HG02970 (cell line): ENCODE data around the gene UGT1A8.

Experiments
- ATAC-seq: cut with Tn5 transposase; IDR thresholded peaks from one replicate; pipeline ENCODE4 v1.9.1; 2021; ENCODE audit warnings: mild to moderate bottlenecking, moderate library complexity, moderate number of reproducible peaks; ENCODE audit not compliant: unreplicated experiment, low FRiP score

UGT1A8 gene

DNA sequence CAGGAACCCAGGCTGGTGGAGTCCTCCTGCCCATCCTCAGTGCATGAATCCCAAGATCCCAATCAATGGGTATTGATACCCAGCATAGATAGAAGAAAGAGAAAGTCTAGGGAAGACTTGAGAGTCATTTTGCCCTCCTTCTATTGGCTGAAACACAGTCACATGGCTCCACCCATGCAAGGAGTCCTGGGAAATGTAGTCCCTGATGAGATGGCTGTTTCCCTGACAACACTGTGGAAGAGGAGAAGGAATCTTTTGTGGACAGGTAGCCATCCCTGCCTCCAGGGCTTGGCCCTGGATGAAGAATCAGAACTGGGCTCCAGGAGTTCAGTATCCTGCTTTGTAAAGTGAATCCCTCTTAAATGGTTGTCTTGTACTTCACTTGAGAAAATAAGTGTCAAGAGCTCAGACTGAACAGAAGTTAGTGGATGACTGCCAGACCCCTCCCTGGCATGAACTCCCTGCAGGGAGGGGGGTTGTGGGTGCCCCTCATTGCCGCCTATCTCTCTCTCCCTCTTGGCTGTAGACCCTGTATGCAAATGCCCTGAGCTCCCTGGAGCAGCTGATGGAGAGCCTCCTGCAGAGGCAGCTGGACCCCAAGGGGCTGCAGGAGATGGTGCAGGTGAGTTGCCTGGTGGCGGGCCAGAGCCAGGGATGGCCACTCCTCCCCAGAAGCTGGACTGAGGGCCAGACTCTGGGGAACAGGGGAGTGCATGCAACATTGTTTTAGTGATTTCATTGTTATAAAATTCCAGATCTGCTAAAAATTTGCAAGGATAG, 196.8 kb downstream of the UGT1A8 start:
- no peak for ATAC-seq

DNA sequence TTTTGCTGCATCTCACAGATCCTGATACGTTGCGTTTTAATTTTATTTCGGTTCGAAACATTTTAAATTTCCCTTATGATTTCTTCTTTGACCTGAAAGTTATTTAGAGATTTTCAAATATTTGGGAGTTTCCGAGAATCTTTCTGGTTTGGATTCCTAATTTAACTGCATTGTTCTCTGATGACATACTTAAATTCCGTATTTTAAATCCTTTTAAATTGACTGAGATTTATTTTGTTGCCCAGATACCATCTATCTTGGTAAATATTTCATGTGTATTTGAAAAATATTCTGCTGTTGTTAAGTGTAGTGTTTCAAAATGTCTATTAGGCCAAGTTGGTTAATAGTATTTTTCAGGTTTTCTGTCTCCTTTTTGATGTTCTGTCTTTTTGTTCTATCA, 198.4 kb downstream of the UGT1A8 start:
- ATAC-seq, result no peak

DNA sequence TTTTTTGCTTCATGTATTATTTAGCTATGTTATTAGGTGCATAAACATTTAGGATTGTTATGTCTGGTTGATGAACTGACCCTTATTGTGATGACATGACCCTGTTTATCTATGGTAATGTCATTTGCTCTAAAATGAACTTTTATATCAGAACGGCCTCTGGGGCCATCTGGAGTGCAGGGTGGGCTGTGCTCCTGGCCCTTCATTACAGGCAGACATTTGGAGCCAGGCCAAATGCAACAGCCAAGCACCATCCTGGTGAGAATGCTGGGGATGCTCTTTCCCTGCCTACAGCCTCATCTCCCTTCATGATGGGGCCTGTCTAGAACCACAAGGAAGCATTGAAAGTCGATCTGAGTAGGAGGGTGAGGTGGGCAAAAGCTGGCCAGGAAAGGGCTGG, 198.9 kb downstream of the UGT1A8 start:
- no peak for ATAC-seq

DNA sequence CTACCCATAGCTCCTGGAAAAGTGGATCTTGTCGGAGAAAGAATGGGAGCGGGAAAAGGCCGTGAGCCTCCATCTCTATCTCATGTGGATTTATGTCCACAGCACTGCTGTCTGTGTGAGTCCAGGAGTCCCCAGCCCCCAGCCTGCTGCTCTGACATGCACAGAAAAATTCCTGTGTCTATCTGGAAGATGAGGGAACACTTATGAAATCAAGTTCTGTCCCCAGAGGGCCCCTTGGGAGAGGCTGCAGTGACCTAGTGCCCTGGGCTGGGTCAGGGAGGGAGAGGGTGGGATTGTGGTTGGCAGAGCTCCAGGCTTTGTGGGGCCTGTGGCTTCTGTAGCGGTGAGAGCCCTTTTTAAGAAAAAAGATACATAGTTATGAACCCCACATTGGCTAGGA, 199.3 kb downstream of the UGT1A8 start:
- no peak for ATAC-seq

DNA sequence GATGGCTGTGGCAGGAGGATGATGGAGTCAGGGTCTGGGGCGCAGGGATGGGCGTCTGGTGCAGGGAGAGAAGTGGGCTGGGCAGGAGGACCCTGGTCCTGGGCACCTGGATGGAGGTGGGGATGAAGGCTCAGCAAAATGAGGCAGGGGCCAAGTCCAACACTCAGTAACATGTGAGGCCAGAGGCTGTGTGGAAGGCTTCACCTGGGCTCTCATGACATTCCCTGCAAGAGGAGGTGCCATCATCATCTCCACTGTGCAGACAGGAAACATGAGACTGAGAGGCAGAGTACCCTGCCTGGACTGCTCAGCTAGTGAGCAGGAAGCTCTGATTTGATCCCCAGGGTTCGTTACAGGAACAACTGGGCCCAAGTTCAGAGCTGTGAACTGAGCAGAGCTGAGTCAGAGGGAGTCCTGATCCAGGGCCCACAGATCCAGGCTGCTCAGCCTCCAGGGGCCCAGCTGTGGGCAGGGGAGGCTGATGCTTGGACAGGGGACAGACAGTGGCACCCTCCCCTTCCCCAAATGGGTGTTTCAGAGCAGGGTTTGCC, 200.0 kb downstream of the UGT1A8 start:
- no peak for ATAC-seq

DNA sequence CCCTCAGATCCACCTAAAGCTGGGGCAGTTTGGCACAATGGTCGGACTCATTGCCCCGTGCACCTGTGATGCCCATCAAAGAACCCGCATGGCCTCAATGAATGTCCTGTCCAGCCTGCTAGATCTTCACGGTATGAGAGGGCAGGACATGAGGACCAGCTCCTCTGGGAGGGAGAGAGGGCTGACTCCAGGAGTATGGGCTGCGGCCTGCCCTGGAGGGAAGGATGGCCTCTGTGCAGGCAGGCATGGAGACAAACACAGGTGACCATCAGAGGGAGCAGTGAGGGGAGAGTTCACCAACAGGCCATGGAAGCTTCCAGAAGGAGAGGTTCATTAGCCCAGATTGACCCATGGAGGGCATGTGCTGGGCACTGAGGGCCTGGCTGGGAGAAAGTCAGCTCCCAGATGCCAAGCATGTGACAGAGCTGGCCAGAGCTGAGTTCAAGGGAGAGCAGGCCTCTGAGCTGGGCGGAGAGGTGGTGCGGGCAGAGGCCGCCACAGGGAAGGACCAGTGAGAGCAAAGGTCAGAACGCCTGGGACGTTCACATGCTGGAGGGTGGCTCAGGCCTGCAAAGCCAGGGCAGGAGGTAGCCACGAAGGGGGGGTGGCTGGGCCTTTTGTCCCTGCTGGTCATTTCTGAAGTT, 200.7 kb downstream of the UGT1A8 start:
- ATAC-seq, result no peak

DNA sequence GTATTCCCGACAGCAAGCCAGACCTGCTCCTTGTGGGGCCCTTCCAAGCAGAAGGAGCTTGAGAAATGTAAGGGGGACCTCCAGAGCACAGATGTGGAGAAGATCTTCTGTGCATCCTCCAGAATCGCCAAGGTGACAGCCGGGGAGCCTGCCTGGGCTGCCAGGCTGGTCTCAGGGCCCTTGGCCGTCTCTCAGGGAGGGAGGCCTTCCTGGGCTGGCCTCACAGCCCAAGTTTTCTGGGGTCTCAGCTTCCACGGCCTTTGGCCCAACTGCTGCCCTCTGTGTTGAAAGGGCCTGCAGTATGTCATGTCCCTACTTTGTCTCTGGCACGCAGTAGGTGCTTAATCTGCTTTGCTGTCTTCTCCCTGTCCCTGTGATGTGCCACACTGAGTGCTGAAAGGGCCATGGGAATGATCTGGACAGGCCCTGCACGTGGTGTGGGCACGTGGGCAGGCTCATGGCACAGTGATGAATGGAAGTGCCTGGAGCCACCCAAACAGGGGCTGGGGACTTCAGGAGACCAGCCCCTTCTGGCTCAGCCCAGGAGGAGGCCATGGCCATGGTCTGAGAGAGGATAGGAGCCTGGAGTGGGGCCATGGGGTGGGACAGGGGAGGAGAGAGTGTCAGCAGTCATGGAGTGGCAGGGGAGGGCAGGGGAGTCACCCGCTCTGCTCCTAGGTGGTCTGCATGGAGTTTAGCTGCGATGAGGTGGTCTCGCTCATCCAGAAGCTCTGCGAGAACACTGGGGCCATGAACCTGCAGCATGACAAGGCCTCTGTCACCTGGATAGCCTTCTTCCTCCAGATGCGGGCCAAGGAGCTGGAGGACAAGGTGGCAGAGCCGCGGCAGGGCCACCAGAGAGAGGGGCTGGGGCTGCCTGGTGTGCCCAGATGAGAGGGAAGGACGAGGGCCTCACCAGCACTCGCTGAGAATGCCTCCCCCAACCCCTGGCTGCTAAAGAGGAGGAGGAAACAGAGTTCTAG, 201.5 kb downstream of the UGT1A8 start:
- no peak for ATAC-seq

DNA sequence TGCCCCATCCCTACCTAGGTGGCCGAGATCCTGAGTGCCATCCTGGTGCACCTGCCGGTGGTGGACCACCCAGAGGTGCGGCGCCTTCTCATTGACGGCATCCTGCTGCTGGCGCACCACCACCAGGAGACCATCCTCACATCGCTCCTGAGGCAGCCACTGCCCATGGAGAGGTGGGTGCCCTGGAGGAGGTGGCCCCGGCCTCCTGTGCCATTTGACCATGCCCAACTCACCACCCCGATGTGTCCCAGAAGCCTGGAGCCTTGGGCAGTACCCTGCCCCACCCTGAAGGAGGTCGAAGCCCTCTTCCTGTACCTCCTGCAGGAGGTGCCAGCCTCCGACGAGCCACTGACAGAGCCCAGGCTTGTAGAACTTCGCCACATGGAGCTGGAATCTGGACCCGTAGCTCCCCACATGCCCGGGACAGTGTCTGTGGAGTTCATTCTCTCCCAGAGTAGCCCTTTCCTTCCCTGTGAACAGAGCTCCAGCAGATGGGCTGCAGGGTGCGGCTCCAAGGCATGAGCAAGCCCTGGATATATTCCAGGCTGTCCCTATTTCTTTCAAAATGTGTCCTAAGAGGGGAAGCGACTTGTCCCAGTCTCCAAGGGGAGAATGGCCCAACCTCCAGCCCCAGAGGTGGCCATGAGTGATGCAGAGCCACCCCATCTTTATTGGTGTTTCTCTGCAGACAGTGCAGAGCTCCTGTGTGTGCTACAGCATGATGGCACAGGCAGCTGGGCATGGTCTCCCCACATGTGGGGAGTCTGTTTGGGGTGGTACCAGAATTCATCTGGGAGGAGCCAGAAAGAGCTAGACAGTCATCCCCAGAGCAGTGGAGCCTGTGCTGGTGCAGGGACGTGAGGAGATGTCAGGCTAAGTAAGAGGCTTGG, 202.7 kb downstream of the UGT1A8 start:
- ATAC-seq, result no peak

DNA sequence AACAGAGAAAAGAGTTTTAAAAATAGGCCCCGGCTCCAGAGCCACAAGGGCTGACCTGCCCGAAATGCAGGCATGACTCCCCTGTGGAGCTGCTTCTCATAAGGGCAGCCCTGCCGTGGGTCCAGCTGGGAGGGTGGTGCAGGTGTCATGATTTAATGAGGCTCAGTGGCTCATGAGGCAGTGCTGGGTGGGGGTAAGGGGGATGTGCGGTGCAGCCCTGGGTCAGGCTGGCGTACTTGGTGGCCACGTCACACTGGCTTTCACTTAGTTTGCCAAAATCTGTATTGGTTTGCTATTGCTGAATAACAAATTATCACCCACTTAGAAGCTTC, 203.3 kb downstream of the UGT1A8 start:
- ATAC-seq, result no peak

DNA sequence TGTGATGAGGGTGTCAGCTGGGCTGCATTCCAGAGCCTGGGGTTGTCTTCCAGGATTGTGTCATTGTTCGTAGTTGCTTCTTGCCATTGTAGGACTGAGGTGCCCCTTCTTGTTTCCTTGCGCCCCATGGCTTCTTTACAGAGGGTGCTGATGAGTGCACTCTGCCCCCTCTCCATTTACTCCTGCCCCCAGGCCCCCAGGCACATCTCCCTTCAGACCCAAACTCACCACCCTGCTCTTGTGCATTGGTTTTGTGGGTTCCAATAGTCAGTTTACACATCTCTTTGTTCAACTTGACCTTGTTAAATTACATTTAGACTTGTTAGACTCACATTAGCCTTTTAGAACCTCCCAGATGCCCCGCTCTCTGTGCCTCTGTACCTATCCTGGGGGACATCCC, 203.8 kb downstream of the UGT1A8 start:
- ATAC-seq, result no peak

DNA sequence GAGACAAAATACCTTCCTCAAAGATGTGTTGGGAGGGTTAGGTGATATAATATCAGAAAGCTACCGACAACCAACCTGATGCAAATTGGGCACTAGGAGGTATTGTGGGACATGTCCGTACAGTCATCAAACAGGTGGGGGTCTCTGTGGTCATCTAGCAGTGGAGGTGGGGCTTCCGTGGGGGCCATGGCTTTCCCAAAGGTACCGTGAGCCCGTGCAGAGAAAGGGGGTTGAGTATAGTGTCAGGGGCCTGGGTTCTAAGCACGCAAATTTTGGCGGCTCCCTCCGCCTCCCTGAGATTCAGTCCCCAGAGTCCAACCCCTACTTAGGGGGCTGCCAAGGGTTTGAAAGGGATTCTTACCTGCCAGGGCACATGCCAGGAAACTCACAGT, 204.3 kb downstream of the UGT1A8 start:
- ATAC-seq, result no peak

DNA sequence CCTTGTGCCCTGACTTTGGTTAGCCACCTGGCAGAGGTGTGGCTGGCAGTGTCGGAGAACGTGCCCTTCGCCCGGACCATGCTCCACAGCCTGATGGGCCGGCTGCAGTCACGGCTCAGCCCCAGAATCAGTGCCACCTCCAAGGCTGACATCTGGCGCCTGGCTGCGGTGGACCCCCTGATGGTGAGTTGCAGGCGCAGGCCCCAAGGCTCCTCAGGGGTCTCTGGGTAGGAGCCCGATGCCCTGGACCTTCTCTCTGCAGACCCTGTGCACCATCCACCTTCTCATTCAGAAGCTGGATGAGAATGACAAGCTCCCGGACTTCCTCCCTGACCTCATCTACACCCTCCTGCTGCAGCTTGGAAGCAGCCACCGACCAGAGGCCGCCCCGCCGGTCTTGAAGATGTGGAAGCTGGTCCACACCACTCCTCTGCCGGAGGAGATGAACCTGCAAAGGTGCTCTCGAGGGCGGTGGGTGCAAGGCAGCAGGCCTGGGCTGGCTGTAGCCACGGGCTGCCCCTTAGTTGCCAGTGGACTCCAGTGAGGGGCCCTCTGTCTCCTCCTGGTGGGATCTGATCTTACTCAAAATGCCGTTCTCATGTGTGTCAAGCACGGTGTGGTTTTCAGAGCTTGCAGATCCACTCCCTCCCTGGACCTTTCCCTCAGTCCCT, 204.8 kb downstream of the UGT1A8 start:
- ATAC-seq, result no peak
